KMS-11 (cell line): ENCODE measurements around the gene UGT3A2.
A peak's percentile ranks its signal among the peaks of the same experiment; 100 is the strongest.

ENCODE experiments used
- H2AFZ ChIP-seq: fragments of 200-600 bp; sonication (generic); 2 replicates; pipeline ENCODE4 v1.6.1; 2016; ENCODE audit warnings: antibody characterized with exemption, mixed run types, low read depth
- H3K27ac ChIP-seq: fragments of 200-600 bp; sonication (generic); 2 replicates; pipeline ENCODE4 v1.6.1; 2016; ENCODE audit warnings: mild to moderate bottlenecking, mixed run types
- H3K27me3 ChIP-seq: fragments of 200-600 bp; sonication (generic); 2 replicates; pipeline ENCODE4 v1.6.1; 2017; ENCODE audit warnings: mild to moderate bottlenecking, low read depth, mixed run types, moderate library complexity; ENCODE audit not compliant: insufficient read depth
- H3K36me3 ChIP-seq: fragments of 200-600 bp; sonication (generic); 2 replicates; pipeline ENCODE4 v1.6.1; 2017; ENCODE audit warnings: mild to moderate bottlenecking, mixed run types; ENCODE audit not compliant: insufficient read depth
- H3K4me1 ChIP-seq: fragments of 200-600 bp; sonication (generic); 2 replicates; pipeline ENCODE4 v1.6.1; 2016; ENCODE audit warnings: mild to moderate bottlenecking, low read depth, mixed run types; ENCODE audit not compliant: poor library complexity, severe bottlenecking
- H3K4me2 ChIP-seq: fragments of 200-600 bp; sonication (generic); 2 replicates; pipeline ENCODE4 v1.7.0; 2016; ENCODE audit warnings: mild to moderate bottlenecking, mixed run types
- H3K4me3 ChIP-seq: fragments of 200-600 bp; sonication (generic); IDR thresholded peaks from 2 replicates; pipeline ENCODE4 v1.6.1; 2017; ENCODE audit warnings: low read depth, low read length, mixed read lengths; ENCODE audit not compliant: insufficient read depth
- H3K79me2 ChIP-seq: fragments of 200-600 bp; sonication (generic); 2 replicates; pipeline ENCODE4 v1.6.1; 2016; ENCODE audit warnings: low read depth, mixed run types; ENCODE audit not compliant: insufficient read depth
- H3K9ac ChIP-seq: fragments of 200-600 bp; sonication (generic); 2 replicates; pipeline ENCODE4 v1.6.1; 2016; ENCODE audit warnings: mild to moderate bottlenecking, mixed run types
- H4K20me1 ChIP-seq: fragments of 200-600 bp; sonication (generic); 2 replicates; pipeline ENCODE4 v1.6.1; 2016; ENCODE audit warnings: mild to moderate bottlenecking, mixed run types; ENCODE audit not compliant: insufficient read depth
- CTCF ChIP-seq: fragments of 200-600 bp; sonication (generic); conservative IDR thresholded peaks from 2 replicates; pipeline ENCODE4 v1.6.1; 2017; ENCODE audit warnings: low read depth, mild to moderate bottlenecking, antibody characterized with exemption, low read length, moderate library complexity, mixed read lengths

UGT3A2 gene

DNA sequence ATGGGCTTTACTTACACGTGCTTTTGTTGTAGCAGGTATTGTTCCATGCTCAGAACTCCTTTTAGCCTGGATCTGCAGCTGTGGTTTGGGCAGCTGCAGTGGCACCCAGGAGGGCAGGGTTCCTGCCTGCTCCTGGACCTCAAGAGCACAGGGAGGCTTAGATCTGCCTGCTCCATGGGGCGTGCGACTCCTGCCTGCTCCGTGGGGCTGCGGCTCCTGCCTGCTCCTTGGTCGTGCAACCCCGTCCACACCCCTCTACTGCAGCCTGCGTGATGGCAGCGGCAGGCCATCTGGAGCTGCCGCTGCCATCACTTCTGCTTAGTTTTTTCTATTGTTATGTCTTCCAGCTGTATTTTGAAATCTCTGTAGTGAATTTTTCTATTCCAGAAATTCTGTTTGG lies 11.7 kb upstream of the UGT3A2 start:
- no peaks in the 10 kb centered on the region for H3K79me2 ChIP-seq
- H3K4me2 ChIP-seq = peak overlapping the region; percentile 31; the same call in 1 of the 2 replicates
- peaks cover 64% of the 10 kb centered on the region for H3K4me1 ChIP-seq
- H2AFZ ChIP-seq = no peak overlapping the region
- H3K36me3 ChIP-seq = no peaks in the 10 kb centered on the region
- H3K9ac ChIP-seq = no peak overlapping the region
- no peaks in the 10 kb centered on the region for H3K27me3 ChIP-seq
- H3K4me3 ChIP-seq = no peak overlapping the region
- no peak overlapping the region for H3K27ac ChIP-seq
- no peaks in the 10 kb centered on the region for H4K20me1 ChIP-seq
- TF ChIP-seq CTCF = no peak

DNA sequence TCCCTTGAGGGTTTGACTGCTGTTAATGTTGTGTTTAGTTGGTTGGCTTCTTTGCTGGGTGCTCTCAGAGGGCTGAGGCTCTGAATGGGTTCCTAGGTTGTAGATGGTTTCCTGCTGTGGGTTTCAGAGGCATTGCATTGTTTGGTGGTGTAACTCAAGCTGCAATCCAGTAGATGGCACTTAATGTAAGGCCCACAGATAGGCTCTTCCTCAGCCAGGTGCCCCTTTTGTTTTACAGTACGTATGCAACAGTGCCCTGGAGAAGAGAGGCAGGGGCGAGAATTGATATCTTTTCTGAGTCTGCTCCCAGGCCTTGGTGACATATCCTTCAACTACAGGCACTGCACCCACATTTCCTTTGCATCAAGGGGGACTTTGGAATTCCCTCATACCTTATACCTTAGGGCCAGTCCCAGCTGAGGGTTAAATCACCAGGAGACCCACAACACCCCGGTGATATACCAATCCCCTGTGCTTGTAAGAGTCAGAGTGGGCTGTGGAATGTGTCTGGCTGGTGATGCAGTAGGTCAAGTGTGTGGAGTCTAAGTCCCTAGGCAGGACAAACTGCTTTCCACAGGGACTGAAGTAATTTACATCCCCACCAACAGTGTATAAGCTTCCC lies 7.0 kb upstream of the UGT3A2 start:
- no peak overlapping the region for H3K9ac ChIP-seq
- no peaks in the 10 kb centered on the region for H3K27me3 ChIP-seq
- no peak overlapping the region for H3K4me3 ChIP-seq
- peak overlapping the region; percentile 74 for H3K4me2 ChIP-seq
- H3K4me1 ChIP-seq = peaks cover 80% of the 10 kb centered on the region
- peak; percentile 75 for TF ChIP-seq CTCF
- H3K27ac ChIP-seq = peak overlapping the region; percentile 32; the same call in 1 of the 2 replicates
- no peaks in the 10 kb centered on the region for H3K36me3 ChIP-seq
- H3K79me2 ChIP-seq = no peaks in the 10 kb centered on the region
- peak overlapping the region; percentile 9; the same call in 1 of the 2 replicates for H2AFZ ChIP-seq
- H4K20me1 ChIP-seq = no peaks in the 10 kb centered on the region

- H3K4me3 ChIP-seq = no peak overlapping the region
- peak overlapping the region; percentile 73 for H2AFZ ChIP-seq
- H3K36me3 ChIP-seq = no peaks in the 10 kb centered on the region
- H3K27ac ChIP-seq = peak overlapping the region; percentile 56; the same call in 1 of the 2 replicates
- no peaks in the 10 kb centered on the region for H3K27me3 ChIP-seq
- peak overlapping the region; percentile 49 for H3K4me2 ChIP-seq
- H3K9ac ChIP-seq = peak overlapping the region; percentile 39; the same call in 1 of the 2 replicates
- no peaks in the 10 kb centered on the region for H3K79me2 ChIP-seq
- H3K4me1 ChIP-seq = peaks cover 53% of the 10 kb centered on the region
- TF ChIP-seq CTCF = no peak
- no peaks in the 10 kb centered on the region for H4K20me1 ChIP-seq
These were observed 4.2 kb upstream of the UGT3A2 start for GRCh38 chr5:36070687-36071571.

DNA sequence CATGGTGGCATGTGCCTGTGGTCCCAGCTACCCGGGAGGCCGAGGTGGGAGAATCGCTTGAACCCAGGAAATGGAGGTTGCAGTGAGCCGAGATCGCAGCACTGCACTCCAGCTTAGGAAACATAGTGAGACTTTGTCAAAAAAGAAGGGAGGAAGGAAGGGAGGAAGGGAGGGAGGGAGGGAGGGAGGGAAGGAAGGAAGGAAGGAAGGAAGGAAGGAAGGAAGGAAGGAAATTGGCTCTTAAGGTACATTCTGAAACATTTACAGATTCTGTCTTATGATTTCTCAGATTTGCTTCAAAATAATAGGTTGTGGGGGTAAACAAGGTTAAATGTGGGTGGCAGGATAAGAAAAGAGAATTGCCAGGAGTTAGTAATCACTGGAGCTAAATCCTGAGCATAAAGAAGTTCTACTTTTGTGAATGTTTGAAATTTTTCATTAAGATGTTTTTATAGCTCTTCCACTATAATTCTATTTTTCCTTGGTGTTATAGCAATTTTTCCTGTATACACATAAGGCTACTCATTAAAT lies 2.1 kb upstream of the UGT3A2 start:
- H4K20me1 ChIP-seq = no peaks in the 10 kb centered on the region
- TF ChIP-seq CTCF = no peak
- no peak overlapping the region for H3K4me2 ChIP-seq
- H3K9ac ChIP-seq = no peak overlapping the region
- peaks cover 31% of the 10 kb centered on the region for H3K4me1 ChIP-seq
- H2AFZ ChIP-seq = no peak overlapping the region
- H3K36me3 ChIP-seq = no peaks in the 10 kb centered on the region
- no peak overlapping the region for H3K27ac ChIP-seq
- no peaks in the 10 kb centered on the region for H3K79me2 ChIP-seq
- no peaks in the 10 kb centered on the region for H3K27me3 ChIP-seq
- no peak overlapping the region for H3K4me3 ChIP-seq
